Esophagus squamous epithelium (tissue), 4 donors: ENCODE data around the gene CDCA7.

Source experiments
- POLR2A ChIP-seq, 4 donors: fragments of 450-650 bp; IDR thresholded peaks; one replicate each; pipeline ENCODE4 v1.6.1; 2017; ENCODE audit warnings: antibody characterized with exemption in 4 of 4, mild to moderate bottlenecking in 4 of 4, moderate library complexity in 3 of 4
- TF ChIP-seq, protein P1 (sequence below), 6 experiments: fragments of 450-650 bp in 4 of 6; fragments of 200-600 bp in 2 of 6; sonication (generic) in 2 of 6; IDR thresholded peaks; one replicate each; pipeline ENCODE4 v1.5.1; 2016 to 2019; ENCODE audit warnings: antibody characterized with exemption in 6 of 6, mild to moderate bottlenecking in 4 of 6, moderate library complexity in 4 of 6

DNA sequence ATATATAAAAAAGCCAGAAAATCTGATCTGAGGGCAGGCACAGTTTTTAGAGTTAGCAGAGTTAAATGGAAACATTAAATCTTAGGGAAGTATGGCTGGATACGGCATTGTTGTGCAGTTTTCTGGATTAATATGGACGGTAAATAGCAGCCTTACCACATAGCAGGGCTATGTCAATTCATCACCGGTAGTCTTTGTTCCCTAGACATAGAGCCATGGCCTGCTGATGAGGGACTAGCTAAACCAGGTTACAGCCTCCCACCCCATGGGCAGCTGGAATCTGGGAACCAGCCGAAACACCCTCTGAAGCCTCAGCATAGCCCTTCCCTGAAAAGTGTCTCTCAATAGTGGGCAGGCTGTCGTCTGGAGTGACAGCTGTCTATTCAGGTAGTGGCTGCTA, 32.4 kb downstream of the CDCA7 start:
- TF ChIP-seq, protein P1, sequence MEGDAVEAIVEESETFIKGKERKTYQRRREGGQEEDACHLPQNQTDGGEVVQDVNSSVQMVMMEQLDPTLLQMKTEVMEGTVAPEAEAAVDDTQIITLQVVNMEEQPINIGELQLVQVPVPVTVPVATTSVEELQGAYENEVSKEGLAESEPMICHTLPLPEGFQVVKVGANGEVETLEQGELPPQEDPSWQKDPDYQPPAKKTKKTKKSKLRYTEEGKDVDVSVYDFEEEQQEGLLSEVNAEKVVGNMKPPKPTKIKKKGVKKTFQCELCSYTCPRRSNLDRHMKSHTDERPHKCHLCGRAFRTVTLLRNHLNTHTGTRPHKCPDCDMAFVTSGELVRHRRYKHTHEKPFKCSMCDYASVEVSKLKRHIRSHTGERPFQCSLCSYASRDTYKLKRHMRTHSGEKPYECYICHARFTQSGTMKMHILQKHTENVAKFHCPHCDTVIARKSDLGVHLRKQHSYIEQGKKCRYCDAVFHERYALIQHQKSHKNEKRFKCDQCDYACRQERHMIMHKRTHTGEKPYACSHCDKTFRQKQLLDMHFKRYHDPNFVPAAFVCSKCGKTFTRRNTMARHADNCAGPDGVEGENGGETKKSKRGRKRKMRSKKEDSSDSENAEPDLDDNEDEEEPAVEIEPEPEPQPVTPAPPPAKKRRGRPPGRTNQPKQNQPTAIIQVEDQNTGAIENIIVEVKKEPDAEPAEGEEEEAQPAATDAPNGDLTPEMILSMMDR (IDR thresholded peaks at IDR 0.05): no peak
- no peak for TF ChIP-seq POLR2A (IDR thresholded peaks at IDR 0.05)
